Measurements from ENCODE around the gene ZNF609.

- TF ChIP-seq EP300 (IDR thresholded peaks at IDR 0.05) (no peak), CTCF (IDR thresholded peaks at IDR 0.05) (no peak), RFX5 (IDR thresholded peaks at IDR 0.05) (no peak), POLR2A (IDR thresholded peaks at IDR 0.05; ENCODE audit: low read length) (no peak), RAD21 (conservative IDR thresholded peaks at IDR 0.05 in 1 of 2, IDR thresholded peaks at IDR 0.05 in 1 of 2) (no peak), TFCP2L1 (CRISPR knock-in tag; IDR thresholded peaks at IDR 0.05) (no peak), ELK1 (IDR thresholded peaks at IDR 0.05; ENCODE audit: low read depth, low read length) (no peak), KDM1A (IDR thresholded peaks at IDR 0.05; ENCODE audit: low read depth) (no peak), FOXS1 (CRISPR knock-in tag; IDR thresholded peaks at IDR 0.05) (no peak), PHF8 (IDR thresholded peaks at IDR 0.05; ENCODE audit: borderline replicate concordance, low read depth) (no peak), KDM5A (IDR thresholded peaks at IDR 0.05) (no peak), CHD2 (IDR thresholded peaks at IDR 0.05; ENCODE audit: low read length, partially characterized antibody) (no peak)
Observed at GRCh38 chr15:64522226-64522823, 61.9 kb downstream of the ZNF609 start.

Data from A549 (cell line).